IMR-90 (cell line): ENCODE results near the gene CEP97. TPM values are rescaled to one million over a fixed set of nuclear protein-coding genes. Genes with fewer than 3 reads are reported as not detected.
"Not testable (repeated sequence)": the region's sequence is repeated elsewhere in the genome, so short reads cannot be mapped to it uniquely, and the experiment has no call there.

Experiments used
- ATAC-seq: fragments of 200-7000 bp; cut with Tn5 transposase; 2 replicates; pipeline ENCODE4 v1.9.1; 2020; ENCODE audit warnings: low read depth, mild to moderate bottlenecking, moderate library complexity
- BruUV-seq: library from RNA; stranded (reverse); fragments of 400-500 nt; replicated peaks from 2 replicates; lab custom pipeline; 2021; lab: Mats Ljungman, UMichigan
- CTCF ChIA-PET: fragments of 300-600 bp; formaldehyde crosslinking; extraction: SDS; loops from one replicate; lab custom pipeline; 2021; ENCODE audit warnings: antibody characterized with exemption; lab: Yijun Ruan, JAX
- POLR2A ChIA-PET: fragments of 300-600 bp; sonication (Branson Sonifier 250); formaldehyde crosslinking; loops from one replicate; lab custom pipeline; 2022; ENCODE audit warnings: antibody characterized with exemption; ENCODE audit not compliant: unreplicated experiment; lab: Charles Lee
- DNase-seq: peaks from one replicate; pipeline ENCODE4 v3.0.0; 2013
- H2AFZ ChIP-seq: replicated peaks from 2 replicates; pipeline ENCODE3; 2013; ENCODE audit warnings: low read length, mild to moderate bottlenecking; ENCODE audit not compliant: poor library complexity
- H2AK5ac ChIP-seq: 2 replicates; pipeline ENCODE4 v1.6.1; 2013; ENCODE audit warnings: low read depth, low read length, inconsistent platforms
- H2AK9ac ChIP-seq: replicated peaks from 2 replicates; pipeline ENCODE3; 2013; ENCODE audit warnings: mild to moderate bottlenecking, low read depth, low read length, moderate library complexity; ENCODE audit not compliant: poor library complexity
- H2BK120ac ChIP-seq: 2 replicates; pipeline ENCODE4 v1.6.1; 2013; ENCODE audit warnings: low read depth, low read length, inconsistent platforms
- H2BK15ac ChIP-seq: 3 replicates; pipeline ENCODE4 v1.6.1; 2013; ENCODE audit warnings: low read depth, low read length, inconsistent platforms
- H2BK20ac ChIP-seq: 2 replicates; pipeline ENCODE4 v1.6.1; 2013; ENCODE audit warnings: low read depth, mild to moderate bottlenecking, inconsistent platforms, low read length, moderate library complexity
- H2BK5ac ChIP-seq: 2 replicates; pipeline ENCODE4 v1.6.1; 2013; ENCODE audit warnings: mild to moderate bottlenecking, low read depth, low read length, inconsistent platforms; ENCODE audit not compliant: poor library complexity, severe bottlenecking
- H3K14ac ChIP-seq: replicated peaks from 2 replicates; pipeline ENCODE4 v1.6.1; 2013; ENCODE audit warnings: low read depth, low read length, inconsistent platforms
- H3K18ac ChIP-seq: 2 replicates; pipeline ENCODE4 v1.6.1; 2013; ENCODE audit warnings: low read depth, low read length, control low read depth
- H3K23ac ChIP-seq: 2 replicates; pipeline ENCODE4 v1.6.1; 2013; ENCODE audit warnings: low read depth, low read length, inconsistent platforms
- H3K27ac ChIP-seq: 2 replicates; pipeline ENCODE4 v1.5.1; 2013; ENCODE audit warnings: mild to moderate bottlenecking, control low read depth, low read length; ENCODE audit not compliant: insufficient read depth
- H3K27me3 ChIP-seq: 2 replicates; pipeline ENCODE4 v1.6.1; 2013; ENCODE audit warnings: low read length; ENCODE audit not compliant: control insufficient read depth, insufficient read depth
- H3K36me3 ChIP-seq: 2 replicates; pipeline ENCODE4 v1.6.1; 2013; ENCODE audit warnings: low read length, mixed read lengths; ENCODE audit not compliant: control insufficient read depth, insufficient read depth
- H3K4ac ChIP-seq: 2 replicates; pipeline ENCODE4 v1.6.1; 2013; ENCODE audit warnings: low read depth, low read length, inconsistent platforms
- H3K4me1 ChIP-seq: 2 replicates; pipeline ENCODE4 v1.6.1; 2013; ENCODE audit warnings: low read length, mixed read lengths; ENCODE audit not compliant: control insufficient read depth, insufficient read depth
- H3K4me2 ChIP-seq: 2 replicates; pipeline ENCODE4 v1.6.1; 2013; ENCODE audit warnings: low read depth, mild to moderate bottlenecking, control low read depth, low read length, moderate library complexity
- H3K4me3 ChIP-seq: 2 replicates; pipeline ENCODE4 v1.5.1; 2013; ENCODE audit warnings: low read depth, mild to moderate bottlenecking, control low read depth, low read length, moderate library complexity; ENCODE audit not compliant: insufficient read depth
- H3K56ac ChIP-seq: 2 replicates; pipeline ENCODE4 v1.6.1; 2013; ENCODE audit warnings: low read length, inconsistent platforms; ENCODE audit not compliant: insufficient read depth; ENCODE audit errors: extremely low read depth
- H3K79me1 ChIP-seq, 2 experiments: 2 replicates each; pipeline ENCODE4 v1.6.1; 2013; ENCODE audit warnings: low read length in 2 of 2, inconsistent platforms in 1 of 2, low read depth in 1 of 2
- H3K9ac ChIP-seq: 2 replicates; pipeline ENCODE4 v1.6.1; 2013; ENCODE audit warnings: low read depth, low read length, control low read depth
- H3K9me1 ChIP-seq: 2 replicates; pipeline ENCODE4 v1.6.1; 2013; ENCODE audit warnings: low read length, inconsistent platforms; ENCODE audit not compliant: insufficient read depth
- H3K9me3 ChIP-seq: 2 replicates; pipeline ENCODE4 v1.6.1; 2013; ENCODE audit warnings: low read length; ENCODE audit not compliant: control insufficient read depth, insufficient read depth
- H4K20me1 ChIP-seq: 2 replicates; pipeline ENCODE4 v1.6.1; 2013; ENCODE audit warnings: low read length, inconsistent platforms; ENCODE audit not compliant: insufficient read depth
- H4K5ac ChIP-seq: 2 replicates; pipeline ENCODE4 v1.6.1; 2013; ENCODE audit warnings: mild to moderate bottlenecking, low read depth, low read length, control low read depth
- H4K8ac ChIP-seq, 2 experiments: 2 replicates each; pipeline ENCODE4 v1.6.1; 2013; ENCODE audit warnings: low read depth in 2 of 2, low read length in 2 of 2, control low read depth in 1 of 2, inconsistent platforms in 1 of 2
- H4K91ac ChIP-seq: 2 replicates; pipeline ENCODE4 v1.6.1; 2013; ENCODE audit warnings: low read depth, low read length, inconsistent platforms; ENCODE audit not compliant: insufficient read depth
- CTCF ChIP-seq: conservative IDR thresholded peaks from 2 replicates; pipeline ENCODE4 v1.5.1; 2012; ENCODE audit warnings: mild to moderate bottlenecking, low read depth, low read length, improper control_type of control experiment
- RAD21 ChIP-seq: IDR thresholded peaks from 2 replicates; pipeline ENCODE4 v1.6.1; 2012; ENCODE audit warnings: low read length, improper control_type of control experiment
- WGBS, 2 experiments: methylation state at CpG; one replicate each; pipeline versions ENCODE4 v1.1.5 to v1.1.7; 2013; ENCODE audit warnings: missing lambda C conversion rate in 2 of 2; ENCODE audit not compliant: insufficient read length in 1 of 2; ENCODE audit errors: extremely low coverage in 2 of 2; 5-methylcytosine and 5-hydroxymethylcytosine counted together
- dilution Hi-C: fragments of 300-500 bp; cut with HindIII; formaldehyde crosslinking; loops from one replicate; pipeline ENCODE4 v1.14.3; 2018; ENCODE audit warnings: low sequenced_read_pairs; ENCODE audit not compliant: unreplicated experiment
- in situ Hi-C: fragments of 300-500 bp; cut with MboI; formaldehyde crosslinking; loops from 3 replicates; pipeline ENCODE4 v1.14.3; 2019; ENCODE audit warnings: low sequenced_read_pairs, inconsistent platforms, mixed read lengths
- intact Hi-C: fragments of 100-400 bp; cut with micrococcal nuclease; formaldehyde crosslinking; loops from 2 replicates; pipeline ENCODE4 v1.10.0; 2022
- polyA plus RNA-seq, 3 experiments: library from polyadenylated mRNA; depleted of rRNA; stranded (reverse); fragments of >200 nt; gene quantifications; 2 replicates each; pipeline ENCODE4 v1.2.3, GENCODE V29; 2012; ENCODE audit warnings: low replicate concordance in 1 of 3
- total RNA-seq: library from RNA; depleted of rRNA; stranded (reverse); fragments of >200 nt; gene quantifications from 2 replicates; pipeline ENCODE4 v1.2.3, GENCODE V29; 2012

Gene CEP97
- total and polyA plus RNA-seq, 2 of the 4 experiments (the other 2 are of a cell fraction) = 2.0 to 21.9 TPM

DNA sequence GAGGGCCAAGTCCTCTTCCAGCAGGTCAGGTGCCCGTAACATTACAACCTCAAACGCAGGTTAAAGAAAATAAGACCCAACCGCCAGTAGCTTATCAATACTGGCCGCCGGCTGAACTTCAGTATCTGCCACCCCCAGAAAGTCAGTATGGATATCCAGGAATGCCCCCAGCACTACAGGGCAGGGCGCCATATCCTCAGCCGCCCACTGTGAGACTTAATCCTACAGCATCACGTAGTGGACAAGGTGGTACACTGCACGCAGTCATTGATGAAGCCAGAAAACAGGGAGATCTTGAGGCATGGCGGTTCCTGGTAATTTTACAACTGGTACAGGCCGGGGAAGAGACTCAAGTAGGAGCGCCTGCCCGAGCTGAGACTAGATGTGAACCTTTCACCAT is 30.9 kb upstream of the CEP97 start:
- H3K4me3 ChIP-seq, in situ Hi-C loops, H4K91ac ChIP-seq, H2AFZ ChIP-seq, H4K20me1 ChIP-seq, H3K4ac ChIP-seq, H3K23ac ChIP-seq, BruUV-seq, H2BK5ac ChIP-seq, dilution Hi-C loops, H4K5ac ChIP-seq, H2BK20ac ChIP-seq, H3K9me3 ChIP-seq, H3K4me1 ChIP-seq, H3K4me2 ChIP-seq, POLR2A ChIA-PET, H3K14ac ChIP-seq, intact Hi-C loops, H3K9me1 ChIP-seq, H3K79me1 ChIP-seq, H2BK120ac ChIP-seq, H2BK15ac ChIP-seq, H3K56ac ChIP-seq, H2AK9ac ChIP-seq, H3K27me3 ChIP-seq, H3K36me3 ChIP-seq, H4K8ac ChIP-seq, H3K18ac ChIP-seq, H3K9ac ChIP-seq, H3K27ac ChIP-seq, H2AK5ac ChIP-seq: not testable (repeated sequence)
- 40% methylated on average over 1 of the region's 13 CpGs; no CpG with 5 or more reads in 1 of the 2 experiments for WGBS, 2 experiments
- ATAC-seq = peak; percentile 90
- CTCF ChIA-PET = interaction anchor here (0.6 kb wide), 1 partner anchor 22 kb away, joined by 3 read pairs; no protein-coding TSS in a partner anchor
- peak; percentile 48 for DNase-seq
- peak; percentile 50 for TF ChIP-seq CTCF
- peak; percentile 57 for TF ChIP-seq RAD21

DNA sequence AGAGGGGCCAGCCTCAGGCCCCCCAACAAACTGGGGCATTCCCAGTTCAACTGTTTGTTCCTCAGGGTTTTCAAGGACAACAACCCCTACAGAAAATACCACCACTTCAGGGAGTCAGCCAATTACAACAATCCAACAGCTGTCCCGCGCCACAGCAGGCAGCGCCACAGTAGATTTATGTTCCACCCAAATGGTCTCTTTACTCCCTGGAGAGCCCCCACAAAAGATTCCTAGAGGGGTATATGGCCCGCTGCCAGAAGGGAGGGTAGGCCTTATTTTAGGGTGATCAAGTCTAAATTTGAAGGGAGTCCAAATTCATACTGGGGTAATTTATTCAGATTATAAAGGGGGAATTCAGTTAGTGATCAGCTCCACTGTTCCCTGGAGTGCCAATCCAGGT is 29.6 kb upstream of the CEP97 start:
- H2AK9ac ChIP-seq, H3K9me1 ChIP-seq, H3K4me2 ChIP-seq, H2BK20ac ChIP-seq, H3K36me3 ChIP-seq, DNase-seq, H3K9me3 ChIP-seq, H4K20me1 ChIP-seq, H4K5ac ChIP-seq, POLR2A ChIA-PET, H3K56ac ChIP-seq, H3K18ac ChIP-seq, in situ Hi-C loops, H3K27ac ChIP-seq, H3K9ac ChIP-seq, BruUV-seq, H2AFZ ChIP-seq, H3K79me1 ChIP-seq, dilution Hi-C loops, H3K23ac ChIP-seq, ATAC-seq, H2BK120ac ChIP-seq, H2AK5ac ChIP-seq, H4K8ac ChIP-seq, H2BK5ac ChIP-seq, H3K4ac ChIP-seq, H3K27me3 ChIP-seq, H3K4me1 ChIP-seq, H3K14ac ChIP-seq, H3K4me3 ChIP-seq, H4K91ac ChIP-seq, H2BK15ac ChIP-seq, intact Hi-C loops: not testable (repeated sequence)
- no CpG with 5 or more reads among the region's 4 CpGs for WGBS, 2 experiments
- CTCF ChIA-PET = interaction anchor here (0.6 to 0.7 kb wide), 2 partner anchors 85 to 112 kb away, joined by 3 read pairs; no protein-coding TSS in a partner anchor
